GM23248 (cell line): Measurements from ENCODE around the gene B4GALT6.

Source experiments
- EZH2 ChIP-seq: fragments of 200-600 bp; sonication (generic); IDR thresholded peaks from 2 replicates; pipeline ENCODE4 v1.6.1; 2018; ENCODE audit warnings: antibody characterized with exemption, mild to moderate bottlenecking; ENCODE audit not compliant: insufficient read depth, poor library complexity, severe bottlenecking
- EZH2phosphoT487 ChIP-seq: fragments of 200-600 bp; sonication (generic); IDR thresholded peaks from 2 replicates; pipeline ENCODE4 v1.6.1; 2018; ENCODE audit warnings: antibody characterized with exemption, moderate library complexity, mild to moderate bottlenecking, low read depth; ENCODE audit not compliant: insufficient read depth

DNA sequence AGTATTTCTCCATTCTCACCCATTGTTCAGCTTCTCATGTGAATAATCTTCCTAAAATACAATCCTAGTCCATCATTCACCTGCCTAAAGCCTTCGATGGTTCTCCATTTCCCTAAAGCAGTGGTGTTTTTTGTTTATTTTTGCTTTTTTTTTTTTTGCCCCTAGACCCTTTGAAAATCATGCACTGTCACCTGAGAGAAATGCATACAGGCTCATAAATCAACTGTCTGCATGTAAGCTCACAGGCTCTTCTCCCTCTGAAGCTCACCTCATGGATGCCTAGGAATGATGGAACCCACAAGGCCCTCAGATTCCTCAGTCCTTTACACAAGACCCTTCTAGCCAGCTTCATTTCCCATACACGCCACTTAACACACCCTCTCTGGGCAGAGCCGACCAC is 31.5 kb downstream of the B4GALT6 start:
- TF ChIP-seq EZH2 (no peak), EZH2phosphoT487 (no peak)
